ENCODE results near the gene PHACTR4. TPM values are rescaled to one million over a fixed set of nuclear protein-coding genes. Genes with fewer than 3 reads are reported as not detected.
"Not testable (repeated sequence)": the region's sequence is repeated elsewhere in the genome, so short reads cannot be mapped to it uniquely, and the experiment has no call there.

Gene PHACTR4
- polyA plus RNA-seq, 3 donors = 9.1 to 20.6 (median 12.4) TPM

DNA sequence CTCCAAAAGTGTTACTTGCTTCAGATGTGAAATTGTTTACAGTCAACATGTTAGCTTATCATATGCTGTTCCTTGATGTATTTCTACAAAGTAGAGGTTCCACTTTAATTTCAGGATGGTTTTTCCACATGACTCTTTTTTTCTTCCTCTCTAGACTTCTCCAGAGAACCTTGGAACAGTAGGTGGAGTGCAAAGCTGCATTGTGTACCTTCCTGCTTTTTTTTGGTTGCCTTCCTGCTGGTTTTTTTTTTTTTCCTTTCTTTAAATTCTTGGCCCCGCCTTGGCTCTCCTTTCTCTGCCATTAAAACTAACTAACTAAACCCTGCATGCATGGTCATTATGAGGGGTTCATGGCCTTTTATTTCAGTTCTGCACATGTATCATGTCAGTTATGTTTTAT is 88.1 kb downstream of the PHACTR4 start:
- WGBS, 3 donors = 58 to 86% (median 75%) methylated on average over 1 of the region's 1 CpG

DNA sequence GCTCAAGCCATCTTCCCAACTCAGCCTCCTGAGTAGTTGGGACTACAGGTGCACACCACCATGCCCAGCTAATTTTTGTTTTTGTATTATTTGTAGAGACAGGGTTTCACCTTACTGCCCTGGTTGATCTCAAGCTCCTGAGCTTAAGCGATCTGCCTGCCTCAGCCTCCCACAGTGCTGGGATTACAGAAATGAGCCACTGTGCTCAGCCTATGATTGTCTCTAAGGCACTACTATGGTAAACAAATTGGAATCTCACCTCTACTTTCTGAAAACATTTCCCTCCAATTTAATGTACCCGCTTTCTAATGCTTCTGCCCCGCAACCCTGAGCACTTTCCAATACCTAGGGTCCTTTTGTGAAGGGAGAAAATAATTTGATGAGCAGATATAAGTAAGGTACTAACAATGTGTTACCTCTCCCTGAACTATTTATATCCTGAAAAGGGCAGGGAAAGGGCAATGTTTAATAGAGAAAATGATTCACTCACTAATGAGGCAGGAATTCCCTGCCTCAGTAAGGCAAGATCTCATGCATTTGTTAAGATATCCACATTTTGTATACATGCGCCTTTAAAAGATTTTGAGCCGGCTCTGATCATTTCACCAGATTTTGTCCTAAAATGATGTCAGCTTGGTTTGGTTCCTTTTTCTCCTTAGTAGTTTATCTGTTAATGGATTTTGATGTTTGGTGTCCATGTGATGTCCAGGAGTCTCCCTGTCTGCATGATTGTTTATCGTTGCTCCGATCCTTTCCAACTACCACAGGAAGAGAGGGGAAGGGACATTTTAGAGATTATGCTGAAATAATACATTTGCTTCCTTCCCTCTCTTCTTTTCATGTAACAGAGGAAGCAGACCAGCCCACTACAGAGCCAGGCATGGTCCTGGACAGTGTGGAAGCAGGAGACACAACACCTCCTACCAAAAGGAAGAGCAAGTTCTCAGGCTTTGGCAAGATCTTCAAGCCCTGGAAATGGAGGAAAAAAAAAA is 89.0 kb downstream of the PHACTR4 start:
- no peak overlapping the region for H3K27ac ChIP-seq (ENCODE audit: low read depth, low read length)
- WGBS, 3 donors = 63 to 93% (median 69%) methylated on average over 7 of the region's 7 CpGs

More for the DNA sequence above, 88.1 kb downstream of the PHACTR4 start:
- H3K27ac ChIP-seq (ENCODE audit: low read depth, low read length) = no peak overlapping the region

DNA sequence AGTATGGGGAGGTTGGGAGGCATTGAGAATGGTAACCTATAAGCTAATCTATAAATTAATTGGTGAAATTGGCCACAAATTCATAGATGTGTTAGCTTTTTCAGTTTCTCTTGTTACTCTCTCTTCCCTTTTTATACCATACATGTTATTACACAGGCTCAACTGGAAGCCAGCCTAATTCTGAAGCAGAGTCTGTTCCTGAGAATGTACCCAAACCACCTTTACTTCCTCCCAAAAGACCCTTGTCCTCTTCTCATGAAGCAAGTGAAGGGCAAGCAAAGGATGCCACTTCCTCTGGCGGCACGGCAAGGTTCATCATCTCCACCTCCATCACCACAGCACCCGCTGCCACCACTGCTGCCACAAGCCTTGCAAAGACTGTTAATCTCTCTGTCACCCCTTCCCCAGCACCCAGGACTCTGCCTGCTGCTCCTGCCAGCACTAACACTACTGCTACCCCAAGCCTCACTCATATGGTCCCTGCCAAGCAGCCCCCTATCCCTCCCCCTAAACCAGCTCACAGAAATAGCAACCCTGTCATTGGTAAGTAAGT is 96.8 kb downstream of the PHACTR4 start:
- H3K27ac ChIP-seq (ENCODE audit: low read depth, low read length) = no peak overlapping the region
- WGBS, 3 donors = 91 to 96% (median 94%) methylated on average over 3 of the region's 3 CpGs

DNA sequence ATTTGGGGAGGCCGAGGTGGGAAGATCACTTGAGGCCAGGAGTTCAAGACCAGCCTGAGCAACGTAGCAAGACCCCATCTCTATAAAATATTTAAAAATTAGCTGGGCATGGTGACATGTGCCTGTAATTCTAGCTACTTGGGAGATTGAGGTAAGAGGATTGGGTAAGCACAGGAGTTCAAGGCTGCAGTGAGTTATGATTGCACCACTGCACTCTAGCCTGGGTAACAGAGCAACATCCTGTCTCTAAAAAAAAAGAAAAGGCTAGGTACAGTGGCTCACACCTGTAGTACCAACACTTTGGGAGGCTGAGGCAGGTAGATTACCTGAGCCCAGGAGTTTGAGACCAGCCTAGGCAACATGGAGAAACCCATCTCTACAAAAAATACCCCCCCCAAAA is 100.6 kb downstream of the PHACTR4 start:
- 71 to 87% (median 76%) methylated on average over 2 of the region's 2 CpGs for WGBS, 3 donors
- H3K27ac ChIP-seq (ENCODE audit: low read depth, low read length) = no peak overlapping the region

DNA sequence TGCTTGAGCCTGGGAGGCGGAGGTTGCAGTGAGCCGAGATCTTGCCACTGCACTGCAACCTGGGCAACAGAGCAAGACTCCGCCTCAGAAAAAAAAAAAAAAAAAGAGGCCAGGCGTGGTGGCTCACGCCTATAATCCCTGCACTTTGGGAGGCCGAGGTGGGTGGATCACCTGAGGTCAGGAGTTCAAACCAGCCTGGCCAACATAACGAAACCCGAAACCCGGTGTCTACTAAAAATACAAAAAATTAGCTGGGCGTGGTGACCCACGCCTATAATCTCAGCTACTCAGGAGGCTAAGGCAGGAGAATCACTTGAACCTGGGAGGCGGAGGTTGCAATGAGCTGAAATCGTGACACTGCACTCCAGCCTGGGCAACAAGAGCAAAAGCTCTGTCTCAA is 110.0 kb downstream of the PHACTR4 start:
- H3K27ac ChIP-seq (ENCODE audit: low read depth, low read length) = not testable (repeated sequence)
- WGBS, 3 donors = 92 to 96% (median 96%) methylated on average over 12 to 13 of the region's 13 CpGs

DNA sequence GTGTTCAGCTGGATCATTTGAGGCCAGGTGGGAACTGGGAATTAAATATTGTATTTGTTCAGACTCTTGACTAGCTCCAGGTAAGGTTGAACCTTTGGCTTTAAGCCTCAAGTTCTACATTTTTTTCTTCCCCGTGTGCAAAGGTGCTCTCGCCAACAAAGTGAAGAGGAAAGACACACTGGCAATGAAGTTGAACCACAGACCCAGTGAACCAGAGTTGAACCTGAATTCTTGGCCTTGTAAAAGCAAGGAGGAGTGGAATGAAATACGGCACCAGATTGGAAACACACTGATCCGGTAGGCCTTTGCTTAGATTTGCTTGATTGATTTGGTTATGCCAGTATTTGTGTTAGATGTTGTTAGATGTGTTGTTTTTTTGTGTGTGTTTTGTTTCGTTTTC is 110.8 kb downstream of the PHACTR4 start:
- 82 to 96% (median 94%) methylated on average over 5 of the region's 5 CpGs for WGBS, 3 donors
- no peak overlapping the region for H3K27ac ChIP-seq (ENCODE audit: low read depth, low read length)

DNA sequence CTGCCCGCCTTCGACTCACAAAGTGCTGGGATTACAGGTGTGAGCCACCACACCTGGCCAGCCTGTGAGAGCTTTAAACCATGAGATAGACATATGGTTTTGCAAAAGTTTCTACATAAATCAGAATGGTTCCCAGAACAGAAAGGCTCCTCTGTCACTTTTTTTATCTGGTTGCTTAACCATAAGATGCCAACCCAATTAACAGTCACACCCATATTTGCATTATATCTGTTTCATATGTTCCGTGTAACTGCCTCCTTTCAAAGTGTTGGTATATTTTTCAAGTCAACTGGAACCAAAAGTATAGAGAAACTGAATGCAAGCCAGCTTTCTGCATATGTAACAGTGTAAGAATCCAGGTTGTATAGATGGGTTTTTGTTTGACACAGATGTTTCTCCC is 112.6 kb downstream of the PHACTR4 start:
- H3K27ac ChIP-seq (ENCODE audit: low read depth, low read length) = no peak overlapping the region
- WGBS, 3 donors = 74 to 93% (median 84%) methylated on average over 3 of the region's 3 CpGs

DNA sequence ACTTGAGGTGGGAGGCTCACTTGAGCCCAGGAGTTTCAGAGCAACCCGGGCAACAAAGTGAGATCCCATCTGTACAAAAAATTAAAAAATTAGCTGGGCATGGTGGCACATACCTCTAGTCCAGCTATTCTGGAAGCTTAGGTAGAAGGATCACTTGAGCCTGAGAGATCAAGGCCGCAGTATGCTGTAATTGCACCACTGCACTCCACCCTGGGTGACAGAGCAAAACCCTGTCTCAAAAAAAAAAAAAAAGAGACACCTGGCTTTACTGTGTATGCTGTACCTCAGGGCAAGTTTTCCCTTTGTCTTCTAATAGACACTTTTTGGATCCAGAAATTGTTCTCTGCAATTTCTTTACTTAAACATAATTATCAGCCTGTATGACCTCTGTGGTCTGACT is 113.2 kb downstream of the PHACTR4 start:
- WGBS, 3 donors = 92 to 96% (median 92%) methylated on average over 2 of the region's 2 CpGs
- no peak overlapping the region for H3K27ac ChIP-seq (ENCODE audit: low read depth, low read length)

DNA sequence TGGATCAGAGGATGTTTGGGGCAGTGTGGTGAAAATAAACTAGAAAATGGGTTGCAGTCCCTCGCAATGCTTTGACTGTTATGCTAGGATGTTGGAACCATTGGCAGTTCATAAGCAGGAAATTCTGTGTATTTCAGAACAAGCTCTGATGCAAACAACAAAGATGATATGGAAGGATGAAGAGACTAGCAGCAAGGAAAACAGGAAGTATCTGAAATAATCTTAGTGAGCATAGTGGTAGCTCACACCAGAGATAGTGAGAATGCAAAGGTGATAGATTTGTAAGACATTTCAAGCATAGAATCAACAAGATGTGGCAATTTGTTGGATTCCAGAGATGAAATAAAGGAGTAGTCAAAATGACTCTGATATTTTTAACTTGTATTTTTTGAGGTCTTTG is 125.2 kb downstream of the PHACTR4 start:
- H3K27ac ChIP-seq (ENCODE audit: low read depth, low read length) = no peak overlapping the region
- WGBS, 3 donors = 70 to 100% (median 71%) methylated on average over 1 of the region's 1 CpG

DNA sequence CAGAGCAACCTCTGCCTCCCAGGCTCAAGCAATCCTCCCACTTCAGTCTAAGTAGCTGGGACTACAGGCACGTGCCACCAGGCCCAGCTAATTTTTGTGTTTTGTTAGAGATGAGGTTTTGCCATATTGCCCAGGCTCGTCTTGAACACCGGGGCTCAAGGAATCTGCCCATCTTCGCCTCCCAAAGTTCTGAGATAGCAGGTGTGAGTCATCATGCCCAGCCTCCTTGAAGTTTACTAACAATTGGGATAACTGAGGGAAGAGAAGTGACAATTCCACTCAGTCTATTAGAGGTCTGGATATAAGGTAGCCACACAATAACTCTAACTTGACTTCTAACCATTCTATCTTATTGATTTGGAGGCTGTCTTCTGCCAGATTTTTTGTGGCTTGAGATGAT is 130.0 kb downstream of the PHACTR4 start:
- WGBS, 3 donors = 87 to 89% (median 88%) methylated on average over 4 of the region's 4 CpGs
- H3K27ac ChIP-seq (ENCODE audit: low read depth, low read length) = no peak overlapping the region

DNA sequence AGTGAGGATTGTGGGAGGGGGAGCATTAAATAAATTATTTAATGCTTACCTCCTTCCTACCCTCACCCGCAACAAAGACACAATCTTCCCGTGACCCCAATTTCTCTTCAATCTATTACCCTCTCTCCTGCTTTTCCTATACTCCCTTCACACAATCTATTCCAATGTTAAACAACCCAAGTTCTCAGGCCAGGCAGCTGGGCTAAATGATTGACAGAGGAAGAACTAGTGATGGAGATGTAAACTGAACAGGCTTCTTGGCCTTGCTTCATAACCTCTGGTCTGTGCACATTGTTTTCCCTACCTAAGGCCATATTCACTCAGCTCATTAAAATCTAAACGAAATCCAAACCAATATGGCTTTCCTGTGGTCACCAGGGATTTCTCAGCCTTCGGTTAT is 132.4 kb downstream of the PHACTR4 start:
- WGBS, 3 donors = 62 to 78% (median 65%) methylated on average over 4 of the region's 4 CpGs
- H3K27ac ChIP-seq (ENCODE audit: low read depth, low read length) = no peak overlapping the region

DNA sequence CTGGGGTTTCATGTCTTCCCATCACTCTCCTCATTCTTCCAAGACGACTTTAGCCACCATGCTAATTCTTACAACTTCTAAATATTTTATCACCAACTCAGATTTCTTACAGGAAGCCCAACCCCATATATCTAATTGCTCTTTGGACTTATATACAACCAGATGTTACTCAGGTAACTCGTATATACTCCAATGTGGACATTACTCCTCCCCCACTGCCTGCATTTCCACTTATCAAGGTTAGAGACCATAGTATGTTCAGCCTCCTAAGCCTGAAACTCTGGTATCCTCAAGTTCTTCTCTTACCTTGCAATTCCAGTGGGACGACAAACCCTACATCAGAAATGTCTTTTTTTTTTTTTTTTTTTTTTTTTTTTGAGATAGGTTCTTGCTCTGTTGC is 133.6 kb downstream of the PHACTR4 start:
- 60 to 83% (median 75%) methylated on average over 3 of the region's 3 CpGs for WGBS, 3 donors

DNA sequence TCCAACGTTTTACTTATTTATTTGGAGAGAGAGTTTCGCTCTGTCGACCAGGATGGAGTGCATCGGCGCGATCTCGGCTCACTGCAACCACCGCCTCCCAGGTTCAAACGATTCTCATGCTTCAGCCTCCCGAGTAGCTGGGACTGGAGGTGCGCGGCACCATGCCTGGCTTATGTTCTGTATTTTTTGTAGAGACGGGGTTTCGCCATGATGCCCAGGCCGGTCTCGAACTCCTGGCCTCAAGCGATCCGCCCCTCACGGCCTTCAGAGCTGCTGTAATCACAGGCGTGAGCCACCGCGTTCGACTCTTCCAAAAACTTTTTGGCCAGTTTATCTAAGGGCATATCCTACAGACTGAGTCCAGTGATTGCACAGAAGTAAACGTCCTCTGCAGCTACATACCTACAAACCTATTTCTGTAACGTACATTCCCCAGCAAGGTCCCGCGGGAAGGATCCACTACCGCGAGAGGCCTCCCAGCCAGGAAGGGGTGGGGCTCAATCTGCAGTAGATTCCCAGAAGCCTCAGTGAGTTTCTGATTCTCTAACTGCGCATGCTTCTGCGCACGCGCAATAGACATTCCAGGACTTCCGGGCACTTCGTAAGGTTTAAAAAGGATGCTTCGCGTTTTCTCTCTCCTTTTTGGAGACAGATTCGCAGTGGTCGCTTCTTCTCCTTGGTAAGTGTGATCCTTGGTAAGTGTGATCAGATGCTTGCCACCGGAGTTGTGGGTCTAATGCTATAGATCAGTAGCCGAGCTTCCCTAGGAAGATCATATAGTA is 136.1 kb downstream of the PHACTR4 start, which contains the start of gene RCC1:
Gene RCC1, plus strand, starts transcription at position 638 of the 782 bp plus-strand sequence. CDS start 23,824 bp downstream, outside the sequence.
- no peak within 1 kb of the TSS for H3K27ac ChIP-seq (ENCODE audit: low read depth, low read length)
- WGBS, 3 donors = 1 to 2% (median 2%) methylated on average over 41 of the region's 41 CpGs

More for the DNA sequence above, 133.6 kb downstream of the PHACTR4 start:
- H3K27ac ChIP-seq (ENCODE audit: low read depth, low read length) = no peak overlapping the region

DNA sequence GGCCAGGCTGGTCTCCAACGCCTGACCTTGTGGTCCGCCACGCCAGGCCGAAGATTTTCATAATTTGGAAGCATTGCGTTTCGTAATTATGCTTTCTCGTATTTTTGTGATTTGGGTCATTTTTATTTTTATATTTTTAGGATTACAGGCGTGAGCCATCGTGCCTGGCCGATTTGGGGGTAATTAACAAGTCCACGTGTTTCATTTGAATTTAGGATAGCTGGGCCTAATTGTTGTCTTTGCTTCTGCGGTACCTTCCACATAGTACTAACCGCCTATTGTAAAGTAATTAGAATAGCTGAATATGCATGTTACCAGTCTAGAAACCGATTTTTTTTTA is 137.3 kb downstream of the PHACTR4 start:
- WGBS, 3 donors = 1% methylated on average over 14 of the region's 14 CpGs
- no peak overlapping the region for H3K27ac ChIP-seq (ENCODE audit: low read depth, low read length)

DNA sequence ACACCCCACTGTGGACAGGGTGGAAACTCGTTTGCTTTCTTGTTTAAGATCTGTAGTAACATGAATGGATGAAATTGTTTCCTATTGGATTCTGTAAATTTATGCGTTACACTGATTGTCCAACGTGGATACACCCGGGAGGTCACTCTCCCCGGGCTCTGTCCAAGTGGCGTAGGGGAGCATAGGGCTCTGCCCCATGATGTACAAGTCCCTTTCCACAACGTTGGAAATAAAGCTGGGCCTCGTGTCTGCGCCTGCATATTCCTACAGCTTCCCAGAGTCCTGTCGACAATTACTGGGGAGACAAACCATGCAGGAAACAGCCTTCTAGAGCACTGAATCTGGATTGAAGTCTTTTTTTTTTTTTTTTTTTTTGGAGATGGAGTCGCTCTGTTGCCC is 137.7 kb downstream of the PHACTR4 start:
- WGBS, 3 donors = 4 to 6% (median 4%) methylated on average over 10 to 11 of the region's 11 CpGs

DNA sequence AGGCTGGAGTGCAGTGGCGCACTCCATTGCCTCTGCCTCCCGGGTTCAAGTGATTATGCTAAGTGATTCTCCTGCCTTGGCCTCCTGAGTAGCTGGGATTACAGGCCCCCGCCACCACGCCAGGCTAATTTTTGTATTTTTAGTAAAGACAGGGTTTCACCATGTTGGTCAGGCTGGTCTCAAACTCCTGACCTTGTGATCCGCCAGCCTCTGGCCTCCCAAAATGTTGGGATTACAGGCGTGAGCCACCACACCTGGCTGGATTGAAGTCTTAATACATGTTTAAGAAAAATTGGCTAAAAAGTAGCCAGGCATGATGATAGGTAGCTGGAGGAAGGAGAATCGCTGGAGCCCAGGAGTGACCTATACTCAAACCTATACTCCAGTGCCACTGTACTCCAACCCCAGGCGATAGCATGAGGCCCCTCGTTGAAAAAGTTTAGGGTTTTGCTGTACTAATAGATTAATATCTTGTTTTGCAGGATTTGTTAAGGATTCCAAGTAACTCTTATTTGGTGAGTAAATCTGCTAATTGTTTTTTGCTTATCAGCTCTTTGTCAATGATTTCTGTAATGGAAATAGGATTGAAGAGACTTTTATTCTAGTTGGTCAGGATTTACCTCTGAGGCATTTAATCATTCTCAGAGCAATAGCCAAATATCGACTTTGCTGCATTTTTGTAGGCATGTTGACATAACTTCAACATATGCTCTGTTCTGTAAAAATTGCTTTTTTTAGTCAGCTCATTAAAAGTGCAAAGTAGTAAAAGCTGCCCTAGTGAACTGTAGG is 138.3 kb downstream of the PHACTR4 start:
- H3K27ac ChIP-seq (ENCODE audit: low read depth, low read length) = no peak overlapping the region
- WGBS, 3 donors = 24 to 31% (median 29%) methylated on average over 10 of the region's 10 CpGs

More for the DNA sequence above, 137.7 kb downstream of the PHACTR4 start:
- H3K27ac ChIP-seq (ENCODE audit: low read depth, low read length) = no peak overlapping the region

DNA sequence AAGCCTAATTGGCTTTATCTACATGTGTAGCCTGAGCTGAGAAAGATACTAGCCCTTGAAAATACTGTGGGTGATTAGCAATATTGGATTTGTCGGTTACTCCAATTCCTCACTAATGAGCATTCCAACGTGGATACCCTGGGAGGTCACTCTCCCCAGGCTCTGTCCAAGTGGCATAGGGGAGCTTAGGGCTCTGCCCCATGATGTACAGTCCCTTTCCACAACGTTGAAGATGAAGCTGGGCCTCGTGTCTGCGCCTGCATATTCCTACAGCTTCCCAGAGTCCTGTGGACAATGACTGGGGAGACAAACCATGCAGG is 138.9 kb downstream of the PHACTR4 start:
- H3K27ac ChIP-seq (ENCODE audit: low read depth, low read length) = no peak overlapping the region
- 33 to 39% (median 35%) methylated on average over 5 of the region's 5 CpGs for WGBS, 3 donors

DNA sequence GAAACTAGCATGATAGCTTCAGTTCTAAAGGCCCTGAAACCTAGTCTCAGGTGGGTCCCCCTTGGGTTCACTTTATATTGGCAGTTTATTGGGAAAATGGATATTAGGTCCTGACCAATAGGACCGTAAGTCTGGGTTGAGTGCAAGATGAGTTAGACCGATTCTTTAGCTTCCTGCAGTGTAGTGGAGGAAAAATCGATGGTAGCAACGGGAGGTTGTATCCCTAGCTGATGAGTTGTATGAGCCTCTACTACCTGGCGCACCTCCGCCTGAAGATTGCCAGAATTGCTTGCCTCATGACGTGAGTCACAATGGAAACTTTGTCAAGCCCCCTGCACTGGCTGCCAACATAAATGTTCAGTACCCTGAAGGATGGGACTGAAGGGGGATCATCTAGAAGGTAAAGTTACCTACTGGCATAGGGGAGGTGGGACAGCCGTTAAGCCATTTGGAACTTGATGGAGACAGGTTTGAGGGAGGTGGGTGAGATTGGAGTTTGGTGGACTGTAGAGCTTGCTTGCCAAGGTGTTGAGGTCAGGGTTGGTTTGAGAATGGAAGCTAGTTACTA is 140.2 kb downstream of the PHACTR4 start:
- H3K27ac ChIP-seq (ENCODE audit: low read depth, low read length) = no peak overlapping the region
- WGBS, 3 donors = 62 to 69% (median 68%) methylated on average over 8 of the region's 8 CpGs

All from adipose tissue (tissue), 3 donors.